HG03439 (cell line): ENCODE results near the gene STAT5B.

Experiments used
- ATAC-seq: cut with Tn5 transposase; IDR thresholded peaks from one replicate; pipeline ENCODE4 v1.9.1; 2021; ENCODE audit warnings: mild to moderate bottlenecking, moderate library complexity; ENCODE audit not compliant: unreplicated experiment

Gene STAT5B

GRCh38 chr17:42182927-42183734 lies 93.1 kb downstream of the STAT5B start:
- no peak for ATAC-seq

- ATAC-seq: no peak
Observed at GRCh38 chr17:42181851-42182207, 94.4 kb downstream of the STAT5B start.

GRCh38 chr17:42180922-42181850 lies 95.0 kb downstream of the STAT5B start, which contains the start of gene KCNH4:
Gene KCNH4, minus strand, starts transcription at chr17:42181142. Its CDS starts 197 bp downstream, at chr17:42180945.
- peak; percentile 50 for ATAC-seq

GRCh38 chr17:42180411-42180921 lies 95.7 kb downstream of the STAT5B start:
- ATAC-seq: no peak

- no peak for ATAC-seq
Observed at GRCh38 chr17:42179911-42180410, 96.2 kb downstream of the STAT5B start.

DNA sequence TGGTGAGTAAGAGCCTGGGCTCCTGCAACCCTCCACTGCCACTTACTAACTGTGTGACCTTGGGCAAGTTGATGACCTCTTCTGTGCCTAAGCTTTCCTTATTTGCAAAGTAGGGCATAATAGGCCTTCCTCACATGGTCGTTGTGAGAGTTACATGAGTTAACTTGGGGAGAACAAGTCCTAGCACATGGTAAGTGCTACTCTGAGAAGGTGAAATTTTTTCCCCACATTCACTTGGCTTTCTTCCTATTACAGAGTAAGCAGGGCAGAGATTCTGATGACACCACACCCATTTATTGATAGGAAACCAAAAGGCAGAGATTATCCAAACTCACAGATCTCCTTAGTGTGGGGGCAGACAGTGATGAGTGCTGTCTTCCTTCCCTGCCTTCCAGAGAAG lies 96.9 kb downstream of the STAT5B start:
- no peak for ATAC-seq

DNA sequence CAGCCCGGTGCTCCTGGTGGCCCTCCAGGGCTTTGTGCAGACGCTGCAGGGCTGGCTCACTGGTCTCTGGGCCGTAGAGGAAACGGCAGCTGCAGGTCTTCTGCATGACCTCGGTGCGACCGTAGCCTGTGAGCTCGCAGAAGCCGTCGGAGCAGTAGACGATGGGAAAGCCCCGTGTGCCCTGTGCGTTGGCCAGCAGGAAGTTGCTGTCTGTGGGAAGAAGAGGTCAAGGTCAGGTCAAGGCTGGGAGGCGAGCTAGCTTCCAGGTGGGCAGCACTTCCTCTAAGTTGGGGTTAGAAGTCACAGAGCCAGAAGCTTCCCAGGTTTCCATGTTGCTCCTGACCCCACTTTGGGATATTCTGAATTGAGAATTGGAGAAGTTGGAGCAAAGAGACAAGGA lies 97.4 kb downstream of the STAT5B start:
- no peak for ATAC-seq

DNA sequence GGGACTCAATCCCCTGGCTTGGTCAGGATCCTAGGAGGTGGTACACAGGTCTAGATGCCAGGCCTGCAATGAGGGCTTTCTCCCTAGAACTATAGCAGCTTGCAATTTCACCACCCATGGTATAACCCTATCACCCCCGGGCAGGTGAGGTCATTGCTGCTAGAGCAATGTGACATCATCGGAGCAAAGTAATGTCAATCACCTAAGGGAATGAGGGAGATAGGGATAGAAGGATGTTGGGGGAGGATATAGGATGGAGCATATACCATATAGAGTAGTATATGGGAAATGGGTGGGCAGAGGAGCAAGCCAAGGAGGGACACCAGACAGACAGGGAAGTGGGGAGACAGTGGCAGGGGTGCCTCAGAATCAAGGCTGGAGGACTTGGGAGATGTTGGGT lies 98.5 kb downstream of the STAT5B start:
- ATAC-seq: no peak

GRCh38 chr17:42174126-42174783 lies 101.9 kb downstream of the STAT5B start:
- no peak for ATAC-seq

DNA sequence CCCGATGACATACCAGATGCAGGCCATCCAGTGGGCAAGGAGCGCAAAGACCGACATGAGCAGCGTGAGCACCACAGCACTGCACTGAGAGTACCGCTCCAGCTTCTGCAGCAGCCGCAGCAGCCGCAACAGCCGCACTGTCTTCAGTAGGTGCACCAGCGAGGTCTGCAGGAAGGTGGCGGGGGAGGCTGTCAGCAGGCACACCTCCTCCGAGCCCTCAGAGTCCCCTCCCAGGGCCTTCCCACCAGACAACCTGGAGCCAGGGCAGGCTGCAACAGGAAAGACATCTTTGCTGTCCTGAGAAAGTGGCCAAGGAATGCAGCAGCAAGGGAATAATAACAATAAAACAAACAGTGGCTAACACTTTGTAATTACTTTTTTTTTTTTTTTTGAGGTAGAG lies 104.4 kb downstream of the STAT5B start:
- no peak for ATAC-seq

DNA sequence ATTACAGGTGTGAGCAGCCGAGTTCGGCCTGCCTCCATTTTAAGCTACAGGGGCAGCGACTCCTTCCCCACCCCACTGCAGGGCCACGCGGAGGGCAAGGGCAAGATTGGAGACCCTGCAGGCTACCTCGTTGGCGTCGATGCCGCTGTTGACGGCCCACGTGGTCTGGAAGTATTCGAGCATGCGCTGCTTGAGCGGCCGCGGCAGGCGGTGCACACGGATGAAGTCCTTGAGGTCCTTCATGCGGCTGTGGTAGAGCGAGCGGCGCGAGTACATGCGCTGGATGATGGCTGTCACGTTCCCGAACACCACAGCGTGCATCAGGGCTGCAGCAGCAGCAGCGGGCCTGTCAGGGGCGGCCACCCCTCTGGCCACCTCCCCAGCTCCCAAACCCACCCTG lies 106.8 kb downstream of the STAT5B start:
- no peak for ATAC-seq

DNA sequence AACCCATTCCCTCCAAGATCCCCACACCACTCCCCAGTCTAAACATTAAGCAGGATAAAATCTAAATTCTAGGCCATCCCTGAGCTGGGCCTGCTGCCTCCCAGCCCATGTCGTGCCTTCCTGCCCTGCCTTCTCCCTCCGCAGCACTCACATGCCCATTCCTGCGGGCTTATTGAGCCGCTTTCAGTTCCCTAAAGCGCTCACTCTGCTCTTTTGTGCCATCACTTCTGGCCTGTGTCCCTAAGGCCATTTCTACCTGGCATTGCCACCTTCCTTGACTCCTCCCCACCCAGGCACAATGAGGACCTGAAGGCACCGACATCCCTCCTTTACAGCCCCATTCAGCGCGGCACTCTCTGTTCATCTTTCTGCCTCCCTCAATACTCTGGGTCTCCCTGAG lies 108.4 kb downstream of the STAT5B start:
- no peak for ATAC-seq

DNA sequence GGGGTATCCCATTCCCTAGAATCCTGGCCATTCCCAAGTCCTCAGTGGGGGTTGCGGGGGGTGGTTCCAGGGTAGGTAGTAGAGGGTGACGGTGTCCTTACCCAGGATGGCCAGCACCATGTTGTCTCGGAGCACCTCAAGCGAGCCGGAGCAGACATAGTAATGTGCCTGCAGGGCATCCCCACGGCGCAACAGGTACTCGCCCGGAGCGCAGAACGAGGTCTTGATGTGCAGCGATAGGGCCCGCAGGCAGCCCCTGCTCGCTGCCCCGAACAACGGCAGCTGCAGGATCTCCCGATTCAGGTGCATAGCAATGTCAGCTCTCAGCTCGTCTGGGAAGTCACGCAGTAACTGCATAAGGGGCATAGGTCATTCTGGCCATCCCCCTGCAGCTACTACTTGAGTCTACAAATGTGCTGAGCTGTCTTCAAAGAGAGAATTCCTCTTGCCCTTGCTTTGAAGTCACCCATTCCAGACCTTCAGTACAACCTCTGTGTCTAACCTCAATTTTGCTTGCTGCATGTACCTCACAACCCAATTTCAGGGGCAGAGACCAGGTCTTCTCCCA lies 109.9 kb downstream of the STAT5B start:
- no peak for ATAC-seq

GRCh38 chr17:42165751-42166150 lies 110.4 kb downstream of the STAT5B start:
- ATAC-seq: no peak

GRCh38 chr17:42163696-42164407 lies 112.3 kb downstream of the STAT5B start:
- ATAC-seq: no peak

- no peak for ATAC-seq
Observed at GRCh38 chr17:42163113-42163512, 113.1 kb downstream of the STAT5B start.

- no peak for ATAC-seq
Observed at GRCh38 chr17:42160531-42160910, 115.7 kb downstream of the STAT5B start.

DNA sequence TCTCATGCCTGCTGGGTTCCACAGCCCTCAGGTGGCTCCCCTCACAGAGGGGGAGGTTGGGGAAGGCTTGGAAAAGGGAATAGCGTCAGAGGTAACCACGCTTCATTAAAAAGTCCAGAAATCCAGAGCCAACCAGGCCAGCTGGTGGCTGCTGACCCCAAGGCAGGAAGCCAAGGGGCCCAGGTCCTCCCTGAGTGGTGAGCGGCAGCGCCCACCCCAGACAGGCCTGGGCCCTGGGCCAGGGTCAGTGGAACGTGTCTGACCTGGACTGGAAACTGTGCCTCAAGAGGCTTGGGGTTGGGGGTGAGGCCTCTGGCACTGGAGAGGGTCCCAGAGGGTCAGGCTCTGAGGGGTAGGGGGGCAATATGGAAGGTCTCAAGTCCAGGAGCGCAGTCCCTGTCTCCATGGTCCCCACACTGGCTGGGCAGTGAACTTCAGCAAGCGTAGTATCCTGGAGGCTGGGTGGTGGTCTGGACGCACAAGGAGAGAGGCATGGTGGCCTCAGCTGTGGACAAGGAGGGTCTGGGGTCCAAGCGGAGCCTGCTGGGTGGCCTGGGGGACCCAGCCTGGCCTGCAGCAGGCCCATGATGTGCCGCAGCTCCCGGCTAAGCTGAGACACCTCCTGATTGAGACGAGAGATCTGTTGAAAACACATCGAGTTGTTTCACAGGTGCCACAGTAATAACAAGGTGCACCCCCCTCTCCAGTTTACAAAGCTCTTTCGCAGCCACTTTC lies 116.2 kb downstream of the STAT5B start:
- ATAC-seq: no peak

DNA sequence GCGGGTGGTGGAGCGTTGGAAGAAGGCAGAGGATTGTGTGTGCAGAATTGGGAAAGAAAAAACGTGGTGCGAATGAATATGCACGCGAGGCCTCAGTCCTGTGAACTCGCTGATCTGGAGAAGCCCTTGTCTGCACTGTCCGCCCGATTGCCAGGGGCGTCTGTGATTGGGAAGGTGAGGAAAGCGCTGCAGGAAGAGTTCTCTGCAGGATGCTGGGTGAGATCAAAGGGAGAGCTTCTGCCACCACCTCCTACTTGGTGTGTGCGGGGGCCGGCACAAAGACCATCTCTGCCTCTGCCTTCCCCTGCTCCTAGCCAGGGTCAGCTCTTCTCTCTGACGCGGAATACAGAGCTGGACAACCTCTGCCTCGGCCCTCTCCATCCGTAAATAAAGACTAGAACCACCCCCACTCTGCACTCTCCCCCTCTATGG lies 120.6 kb downstream of the STAT5B start:
- no peak for ATAC-seq
